MM.1S (cell line): ENCODE data around the gene MS4A14.

Experiments
- DNase-seq: peaks from one replicate; pipeline ENCODE4 v3.0.0-alpha.2; 2015
- H2AFZ ChIP-seq: fragments of 300-600 bp; sonication (generic); 2 replicates; pipeline ENCODE4 v1.6.0; 2016; ENCODE audit warnings: antibody characterized with exemption, low read length
- H3F3A ChIP-seq: fragments of 300-600 bp; sonication (generic); 2 replicates; pipeline ENCODE4 v1.6.1; 2016; ENCODE audit warnings: mild to moderate bottlenecking, antibody characterized with exemption, low read length, moderate library complexity, mixed read lengths; ENCODE audit not compliant: insufficient read depth
- H3K27ac ChIP-seq: fragments of 300-600 bp; sonication (generic); 2 replicates; pipeline ENCODE4 v1.5.1; 2016; ENCODE audit warnings: mild to moderate bottlenecking, low read length
- H3K27me3 ChIP-seq: fragments of 300-600 bp; sonication (generic); replicated peaks from 2 replicates; pipeline ENCODE4 v1.6.0; 2016; ENCODE audit warnings: low read length; ENCODE audit not compliant: insufficient read depth
- H3K36me3 ChIP-seq: fragments of 300-600 bp; sonication (generic); replicated peaks from 2 replicates; pipeline ENCODE4 v1.6.1; 2016; ENCODE audit warnings: mild to moderate bottlenecking, low read length, mixed read lengths; ENCODE audit not compliant: insufficient read depth
- H3K4me1 ChIP-seq: fragments of 300-600 bp; sonication (generic); 2 replicates; pipeline ENCODE4 v1.6.1; 2016; ENCODE audit warnings: low read length, mixed read lengths
- H3K4me2 ChIP-seq: fragments of 300-600 bp; sonication (generic); 2 replicates; pipeline ENCODE4 v1.6.0; 2016; ENCODE audit warnings: low read depth, low read length
- H3K4me3 ChIP-seq: fragments of 300-600 bp; sonication (generic); 2 replicates; pipeline ENCODE4 v1.5.1; 2016; ENCODE audit warnings: low read length, mixed read lengths
- H3K79me2 ChIP-seq: fragments of 300-600 bp; sonication (generic); 2 replicates; pipeline ENCODE4 v1.6.1; 2016; ENCODE audit warnings: mixed run types, low read length, mixed read lengths
- H3K9ac ChIP-seq: fragments of 300-600 bp; sonication (generic); 2 replicates; pipeline ENCODE4 v1.6.1; 2016; ENCODE audit warnings: low read length, mixed read lengths
- H3K9me2 ChIP-seq: fragments of 300-600 bp; sonication (generic); replicated peaks from 2 replicates; pipeline ENCODE4 v1.6.1; 2016; ENCODE audit warnings: mild to moderate bottlenecking, low read length, mixed read lengths; ENCODE audit not compliant: insufficient read depth
- H3K9me3 ChIP-seq: fragments of 300-600 bp; sonication (generic); replicated peaks from 2 replicates; pipeline ENCODE4 v1.6.1; 2016; ENCODE audit warnings: mild to moderate bottlenecking, low read length, mixed read lengths; ENCODE audit not compliant: insufficient read depth
- H4K20me1 ChIP-seq: fragments of 300-600 bp; sonication (generic); 2 replicates; pipeline ENCODE4 v1.6.1; 2016; ENCODE audit warnings: mild to moderate bottlenecking, low read length, moderate library complexity, mixed read lengths; ENCODE audit not compliant: insufficient read depth
- CTCF ChIP-seq: fragments of 300-600 bp; sonication (generic); IDR thresholded peaks from 2 replicates; pipeline ENCODE4 v1.5.1; 2016; ENCODE audit warnings: antibody characterized with exemption, low read length, mixed read lengths
- EZH2 ChIP-seq: fragments of 300-600 bp; sonication (generic); optimal IDR thresholded peaks from 2 replicates; pipeline ENCODE3; 2017; ENCODE audit warnings: low read depth, mild to moderate bottlenecking, antibody characterized with exemption, low read length, mixed read lengths
- EZH2phosphoT487 ChIP-seq: fragments of 300-600 bp; sonication (generic); IDR thresholded peaks from 2 replicates; pipeline ENCODE4 v1.6.1; 2018; ENCODE audit warnings: antibody characterized with exemption, low read length

Gene MS4A14

GRCh38 chr11:60431251-60431650, 35.0 kb downstream of the MS4A14 start:
- Histone ChIP-seq H3K36me3 (no peaks in the 10 kb centered on the region), H3F3A (no peaks in the 10 kb centered on the region), H3K27me3 (no peaks in the 10 kb centered on the region), H3K4me1 (no peaks in the 10 kb centered on the region), H3K4me2 (no peak overlapping the region), H3K9ac (no peak overlapping the region), H3K79me2 (no peaks in the 10 kb centered on the region), H3K27ac (no peak overlapping the region), H4K20me1 (no peaks in the 10 kb centered on the region), H3K4me3 (no peak overlapping the region), H2AFZ (no peak overlapping the region), H3K9me2 (no peaks in the 10 kb centered on the region), H3K9me3 (no peaks in the 10 kb centered on the region)
- TF ChIP-seq CTCF (no peak), EZH2phosphoT487 (no peak), EZH2 (no peak)
- no peak for DNase-seq

DNA sequence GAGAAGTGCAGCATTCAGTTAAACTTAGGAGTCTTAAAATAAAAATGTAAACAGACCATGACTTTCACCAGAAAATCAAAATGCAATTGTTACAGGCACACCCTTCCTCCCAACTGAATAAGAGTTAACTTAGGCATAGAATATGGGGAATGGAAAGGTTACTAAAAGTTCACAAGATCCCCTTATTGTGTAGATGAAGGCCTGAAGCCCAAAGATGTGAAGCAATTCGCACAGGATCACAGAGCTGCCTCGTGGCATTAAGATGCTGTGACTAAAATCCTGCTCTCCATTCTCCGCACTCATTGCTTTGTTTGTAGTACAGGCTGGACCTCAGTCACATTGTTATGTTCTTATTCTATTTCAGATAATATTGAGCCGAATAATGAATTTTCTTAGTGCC, 37.1 kb downstream of the MS4A14 start:
- Histone ChIP-seq H2AFZ (no peak overlapping the region), H3K9me2 (no peaks in the 10 kb centered on the region), H3K27me3 (no peaks in the 10 kb centered on the region), H3K4me1 (no peaks in the 10 kb centered on the region), H4K20me1 (no peaks in the 10 kb centered on the region), H3K4me2 (no peak overlapping the region), H3K27ac (no peak overlapping the region), H3K36me3 (no peaks in the 10 kb centered on the region), H3K9me3 (no peaks in the 10 kb centered on the region), H3K9ac (no peak overlapping the region), H3F3A (no peaks in the 10 kb centered on the region), H3K79me2 (no peaks in the 10 kb centered on the region), H3K4me3 (no peak overlapping the region)
- DNase-seq = no peak
- TF ChIP-seq EZH2 = no peak
- no peak for TF ChIP-seq EZH2phosphoT487
- no peak for TF ChIP-seq CTCF

DNA sequence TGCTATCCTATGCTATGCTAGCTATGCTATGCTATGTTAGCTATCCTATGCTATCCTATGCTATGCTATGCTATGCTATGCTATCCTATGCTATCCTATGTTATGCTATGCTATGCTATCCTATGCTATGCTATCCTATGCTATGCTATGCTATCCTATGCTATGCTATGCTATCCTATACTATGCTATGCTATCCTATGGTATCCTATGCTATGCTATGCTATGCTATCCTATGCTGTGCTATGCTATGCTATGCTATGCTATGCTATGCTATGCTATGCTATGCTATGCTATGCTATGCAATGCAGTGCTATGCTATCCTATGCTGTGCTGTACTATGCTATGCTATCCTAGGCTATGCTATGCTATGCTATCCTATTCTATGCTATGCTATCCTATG, 50.8 kb downstream of the MS4A14 start:
- no peak for DNase-seq
- H3K4me3 ChIP-seq = peak overlapping the region; percentile 33
- H3K9me3 ChIP-seq = no peaks in the 10 kb centered on the region
- TF ChIP-seq EZH2phosphoT487 (no peak), CTCF (no peak), EZH2 (no peak)
- H3K9ac ChIP-seq = no peak overlapping the region; the same call in 1 of the 2 replicates
- no peaks in the 10 kb centered on the region for H3K27me3 ChIP-seq
- H3K4me2 ChIP-seq = peak overlapping the region; percentile 38; the same call in 1 of the 2 replicates
- no peaks in the 10 kb centered on the region for H4K20me1 ChIP-seq
- no peaks in the 10 kb centered on the region for H3K79me2 ChIP-seq
- no peaks in the 10 kb centered on the region for H3K9me2 ChIP-seq
- peak overlapping the region; percentile 13; the same call in 1 of the 2 replicates for H2AFZ ChIP-seq
- H3K36me3 ChIP-seq = no peaks in the 10 kb centered on the region
- no peak overlapping the region for H3K27ac ChIP-seq
- peaks cover 9% of the 10 kb centered on the region for H3K4me1 ChIP-seq
- H3F3A ChIP-seq = no peaks in the 10 kb centered on the region
